HG02884 (cell line): Measurements from ENCODE around the gene APOL6.

Source experiments
- ATAC-seq: cut with Tn5 transposase; IDR thresholded peaks from one replicate; pipeline ENCODE4 v1.9.1; 2021; ENCODE audit warnings: mild to moderate bottlenecking, moderate library complexity; ENCODE audit not compliant: unreplicated experiment

The APOL6 gene

GRCh38 chr22:35648066-35649025, at the start of gene APOL6:
TSS of gene APOL6 (plus strand) at chr22:35648446. CDS start at chr22:35656426, 7,980 bp downstream.
- ATAC-seq = no peak

- ATAC-seq = no peak
Measured at GRCh38 chr22:35599364-35599763, 48.9 kb upstream of the APOL6 start.

- no peak for ATAC-seq
Measured at GRCh38 chr22:35600476-35600875, 47.8 kb upstream of the APOL6 start.

- ATAC-seq = no peak
Measured at GRCh38 chr22:35601013-35601580, 47.1 kb upstream of the APOL6 start.

GRCh38 chr22:35601743-35602615, 46.3 kb upstream of the APOL6 start:
- ATAC-seq = no peak

GRCh38 chr22:35604621-35605368, 43.5 kb upstream of the APOL6 start:
- ATAC-seq = no peak

- no peak for ATAC-seq
Measured at GRCh38 chr22:35605369-35605680, 42.9 kb upstream of the APOL6 start.

- no peak for ATAC-seq
Measured at GRCh38 chr22:35605851-35606481, 42.3 kb upstream of the APOL6 start.

GRCh38 chr22:35606916-35607315, 41.3 kb upstream of the APOL6 start:
- ATAC-seq = no peak

- ATAC-seq = no peak
Measured at GRCh38 chr22:35608088-35608487, 40.2 kb upstream of the APOL6 start.

GRCh38 chr22:35609261-35609660, 39.0 kb upstream of the APOL6 start:
- no peak for ATAC-seq

- no peak for ATAC-seq
Measured at GRCh38 chr22:35609761-35610160, 38.5 kb upstream of the APOL6 start.

GRCh38 chr22:35610741-35611140, 37.5 kb upstream of the APOL6 start:
- no peak for ATAC-seq

GRCh38 chr22:35611200-35611890, 36.9 kb upstream of the APOL6 start:
- no peak for ATAC-seq

GRCh38 chr22:35611891-35612576, 36.2 kb upstream of the APOL6 start:
- no peak for ATAC-seq

GRCh38 chr22:35612903-35613302, 35.3 kb upstream of the APOL6 start:
- no peak for ATAC-seq

GRCh38 chr22:35614404-35614803, 33.8 kb upstream of the APOL6 start:
- ATAC-seq = no peak

GRCh38 chr22:35615156-35615555, 33.1 kb upstream of the APOL6 start:
- no peak for ATAC-seq

- no peak for ATAC-seq
Measured at GRCh38 chr22:35616043-35616442, 32.2 kb upstream of the APOL6 start.
